SK-N-SH (cell line): ENCODE measurements around the gene MAMLD1.

Experiments used
- CTCF ChIP-seq: fragments of 200-600 bp; sonication (generic); IDR thresholded peaks from 2 replicates; pipeline ENCODE4 v1.6.1; 2017; ENCODE audit warnings: antibody characterized with exemption, mild to moderate bottlenecking, moderate library complexity
- EZH2phosphoT487 ChIP-seq: fragments of 200-600 bp; sonication (generic); IDR thresholded peaks from 2 replicates; pipeline ENCODE4 v1.6.1; 2017; ENCODE audit warnings: low read depth, mixed run types, mild to moderate bottlenecking, antibody characterized with exemption, moderate library complexity, borderline replicate concordance
- FOSL2 ChIP-seq: IDR thresholded peaks from 2 replicates; pipeline ENCODE4 v1.4.0; 2012; ENCODE audit warnings: low read depth, mild to moderate bottlenecking, moderate library complexity, borderline replicate concordance
- MAX ChIP-seq: IDR thresholded peaks from 2 replicates; pipeline ENCODE4 v1.4.0; 2012; ENCODE audit warnings: low read depth
- MXI1 ChIP-seq: IDR thresholded peaks from 2 replicates; pipeline ENCODE4 v1.6.1; 2012; ENCODE audit warnings: mild to moderate bottlenecking, low read depth, low read length, improper control_type of control experiment
- NRF1 ChIP-seq: IDR thresholded peaks from 2 replicates; pipeline ENCODE4 v1.6.1; 2012; ENCODE audit warnings: low read depth, mild to moderate bottlenecking, low read length
- PBX3 ChIP-seq: IDR thresholded peaks from 2 replicates; pipeline ENCODE4; 2012
- POLR2AphosphoS5 ChIP-seq: IDR thresholded peaks from 2 replicates; pipeline ENCODE4 v1.6.1; 2012; ENCODE audit warnings: low read depth, low read length
- RAD21 ChIP-seq: IDR thresholded peaks from 2 replicates; pipeline ENCODE4 v1.6.1; 2012; ENCODE audit warnings: mild to moderate bottlenecking, low read length
- RFX5 ChIP-seq: IDR thresholded peaks from 2 replicates; pipeline ENCODE4 v1.6.1; 2012; ENCODE audit warnings: mild to moderate bottlenecking, improper control_type of control experiment, low read length
- SIN3A ChIP-seq: IDR thresholded peaks from 2 replicates; pipeline ENCODE4 v1.6.1; 2012; ENCODE audit warnings: low read depth, mild to moderate bottlenecking, low read length, moderate library complexity, borderline replicate concordance
- TAF1 ChIP-seq: IDR thresholded peaks from 2 replicates; pipeline ENCODE4 v1.6.1; 2012; ENCODE audit warnings: low read depth, mild to moderate bottlenecking, low read length, moderate library complexity, borderline replicate concordance

GRCh38 chrX:150326541-150327247 lies 36.4 kb upstream of the MAMLD1 start:
- TF ChIP-seq CTCF (no peak), TAF1 (no peak), NRF1 (no peak), MXI1 (no peak), EZH2phosphoT487 (no peak), RFX5 (no peak), PBX3 (no peak), SIN3A (no peak), FOSL2 (no peak), POLR2AphosphoS5 (no peak), RAD21 (no peak), MAX (no peak)
